Activated CD4-positive, alpha-beta T cell treated with anti-CD3 and anti-CD28 coated beads for 48 hours (primary cell): ENCODE data around the gene NDUFA11.

Experiments used
- DNase-seq: peaks from one replicate; pipeline ENCODE4 v3.0.0-alpha.2; 2020

Gene NDUFA11

DNA sequence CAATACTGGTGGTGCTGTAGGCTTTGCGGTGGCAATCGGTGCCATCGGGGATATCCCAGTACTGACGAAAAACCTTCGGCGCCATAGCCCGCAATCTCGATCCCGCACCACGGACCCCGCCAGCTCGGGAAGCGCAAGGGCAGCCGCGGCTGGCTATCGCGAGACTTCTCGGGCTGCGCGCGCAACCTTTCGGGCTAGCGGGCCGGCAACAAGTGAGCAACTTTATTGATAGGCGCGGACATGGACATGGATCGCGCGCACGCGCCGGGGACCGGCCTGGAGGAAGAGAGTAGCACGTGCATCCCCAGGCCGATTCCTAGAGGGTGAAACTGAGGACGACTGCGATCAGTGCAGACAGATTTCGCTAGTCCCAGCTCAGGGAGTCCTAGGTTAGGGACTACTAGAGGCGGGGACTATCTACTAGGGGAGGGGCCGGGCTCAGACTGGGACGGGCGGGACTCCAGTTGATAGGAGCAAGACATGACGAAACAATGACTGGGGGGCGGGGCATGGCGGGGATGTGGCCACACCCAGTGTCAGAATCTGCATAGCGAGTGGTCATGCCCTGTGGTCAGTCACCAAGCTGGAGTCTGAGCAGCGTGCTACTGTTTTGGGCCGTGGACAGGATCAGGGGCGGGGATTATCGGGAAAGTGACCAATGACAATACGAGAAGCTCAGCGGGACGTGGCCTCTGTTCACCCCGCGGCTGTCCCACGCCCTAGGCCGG lies at the start of gene NDUFA11:
TSS of gene NDUFA11 (minus strand) at position 167 of the 728 bp plus-strand sequence. CDS start at position 85, 82 bp downstream.
- DNase-seq, result peak; percentile 98

DNA sequence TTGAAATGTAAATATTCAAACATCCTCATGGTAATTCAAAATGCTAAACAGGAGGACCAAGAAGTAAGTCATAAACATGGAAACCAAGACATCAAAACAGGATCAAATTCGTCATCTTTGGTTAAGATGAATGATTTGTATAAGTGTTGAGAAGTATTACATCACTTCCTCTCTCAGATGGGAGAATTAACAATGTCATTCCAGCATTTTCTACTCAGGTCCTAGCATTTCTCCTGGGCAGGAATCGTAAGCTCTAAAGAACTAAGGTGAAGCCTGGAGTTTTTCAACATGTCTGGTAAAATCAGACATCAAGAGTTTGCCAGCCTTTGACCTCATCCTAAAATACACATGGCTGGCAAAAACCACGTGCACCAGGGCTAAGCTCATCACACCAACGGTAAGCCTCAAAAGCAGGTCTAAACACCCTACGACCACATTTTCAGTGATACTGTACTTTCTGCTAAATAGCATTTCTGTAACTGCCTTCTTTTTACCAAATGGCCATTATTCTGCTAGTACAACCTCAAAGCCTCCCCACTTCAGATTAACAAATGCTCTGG lies 49.5 kb upstream of the NDUFA11 start:
- DNase-seq, result no peak

DNA sequence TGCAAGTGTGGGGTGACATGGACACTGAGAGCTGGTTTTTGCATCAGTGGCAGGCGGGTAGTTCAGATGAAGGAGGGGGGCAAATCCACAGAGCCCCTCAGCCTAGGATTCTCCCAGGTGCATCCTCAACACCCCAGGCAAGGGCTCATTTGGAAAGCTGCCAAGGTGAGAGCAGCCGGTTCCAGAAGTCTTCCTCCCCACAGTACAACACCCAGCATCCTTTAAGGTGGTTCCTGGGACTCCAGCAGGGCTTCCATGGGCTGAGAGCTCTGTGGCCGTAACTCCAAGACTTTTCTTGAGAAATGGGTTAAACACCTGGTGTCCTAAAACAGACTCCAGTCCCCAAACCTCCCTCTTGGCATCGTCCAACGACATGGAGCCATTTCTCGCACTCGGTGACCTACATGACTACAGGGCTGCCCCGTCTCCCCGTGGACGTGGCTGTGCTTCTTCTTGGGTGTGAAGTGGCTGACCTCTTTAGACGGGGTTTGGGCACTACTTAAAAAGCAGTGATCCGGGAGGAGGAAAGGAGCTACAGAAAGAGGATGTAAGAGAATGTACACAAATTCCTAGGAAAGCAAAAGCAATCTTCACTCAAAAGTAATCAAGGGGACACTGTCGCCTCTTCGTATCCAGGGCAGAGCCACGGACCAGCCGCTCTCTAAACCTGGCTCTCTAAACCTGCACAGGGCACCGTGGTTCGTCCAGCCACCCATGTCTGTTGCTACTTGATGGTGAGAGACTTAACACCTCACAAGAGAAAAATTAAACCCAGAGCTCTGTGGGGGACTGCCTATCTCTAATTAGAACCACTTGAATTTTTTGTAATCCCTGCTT lies 48.8 kb upstream of the NDUFA11 start:
- no peak for DNase-seq

DNA sequence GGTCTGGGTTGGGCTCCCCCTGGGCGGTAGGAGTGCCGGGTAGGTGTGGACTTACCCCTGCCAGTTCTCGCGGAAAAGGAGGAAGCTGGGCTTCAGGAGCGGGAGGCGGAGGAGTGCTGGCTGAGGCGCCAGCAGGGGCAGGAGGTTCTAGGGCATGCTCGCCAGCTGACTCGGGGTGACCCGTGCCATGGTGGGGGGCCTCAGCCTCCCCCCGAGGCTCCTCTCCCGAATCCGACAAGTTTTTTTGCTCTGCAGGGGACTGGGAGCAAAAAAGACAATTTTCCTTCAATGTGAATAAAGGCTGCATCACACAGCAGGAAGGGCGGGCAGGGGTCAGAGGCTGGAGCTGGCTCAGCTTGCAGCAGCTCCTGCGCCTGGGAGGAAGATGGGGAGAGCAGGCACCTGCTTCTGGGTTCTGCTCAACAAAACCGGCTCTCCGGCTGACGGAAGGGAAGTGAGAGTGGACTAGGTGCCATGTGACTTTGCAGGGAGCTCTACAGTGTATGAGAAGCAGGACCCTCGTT lies 47.8 kb upstream of the NDUFA11 start:
- DNase-seq, result no peak

DNA sequence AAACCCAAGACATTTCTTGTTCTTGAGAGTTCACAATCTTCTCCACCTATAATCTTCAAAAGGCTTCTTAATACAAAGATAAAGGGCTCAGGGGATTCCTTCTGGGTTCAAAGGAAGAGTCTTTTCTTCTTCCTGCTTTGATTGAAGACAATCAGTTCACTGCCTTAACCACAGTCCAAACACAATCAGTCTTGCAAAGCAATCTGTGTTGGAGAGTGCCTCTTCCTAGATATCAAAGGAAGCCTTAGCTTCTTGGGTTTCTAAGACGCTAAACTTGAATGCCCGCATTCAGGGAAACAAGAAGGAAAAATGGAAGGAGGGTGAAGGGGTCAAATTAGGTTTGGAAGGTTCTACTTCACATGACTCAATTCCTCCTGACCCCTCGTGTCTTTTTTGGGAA lies 47.2 kb upstream of the NDUFA11 start:
- DNase-seq, result no peak

DNA sequence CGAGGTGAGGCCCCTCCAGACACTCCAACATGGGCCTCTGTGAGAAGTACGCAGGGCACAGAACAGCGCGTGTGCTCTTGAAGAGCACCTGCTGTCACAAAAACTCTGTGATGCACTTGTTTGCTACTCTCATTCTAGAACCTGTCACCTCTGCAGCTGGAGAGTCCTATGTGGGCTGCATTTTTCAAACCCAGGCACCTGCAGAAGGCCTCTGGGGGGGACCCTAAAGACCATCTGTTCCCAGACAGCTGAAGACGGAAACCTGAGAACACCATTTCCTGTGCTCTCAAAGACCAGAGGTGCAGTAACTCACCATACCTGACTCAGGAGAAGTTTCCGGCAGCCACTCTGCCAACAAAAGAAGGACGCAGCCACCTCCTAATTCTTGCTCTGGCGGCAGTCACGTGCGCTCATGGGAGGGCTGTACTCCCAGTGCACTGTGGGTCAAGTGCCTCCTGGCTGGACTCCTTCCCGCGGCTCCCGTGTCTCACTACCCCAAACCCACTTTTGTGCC lies 46.3 kb upstream of the NDUFA11 start:
- peak; percentile 54 for DNase-seq

DNA sequence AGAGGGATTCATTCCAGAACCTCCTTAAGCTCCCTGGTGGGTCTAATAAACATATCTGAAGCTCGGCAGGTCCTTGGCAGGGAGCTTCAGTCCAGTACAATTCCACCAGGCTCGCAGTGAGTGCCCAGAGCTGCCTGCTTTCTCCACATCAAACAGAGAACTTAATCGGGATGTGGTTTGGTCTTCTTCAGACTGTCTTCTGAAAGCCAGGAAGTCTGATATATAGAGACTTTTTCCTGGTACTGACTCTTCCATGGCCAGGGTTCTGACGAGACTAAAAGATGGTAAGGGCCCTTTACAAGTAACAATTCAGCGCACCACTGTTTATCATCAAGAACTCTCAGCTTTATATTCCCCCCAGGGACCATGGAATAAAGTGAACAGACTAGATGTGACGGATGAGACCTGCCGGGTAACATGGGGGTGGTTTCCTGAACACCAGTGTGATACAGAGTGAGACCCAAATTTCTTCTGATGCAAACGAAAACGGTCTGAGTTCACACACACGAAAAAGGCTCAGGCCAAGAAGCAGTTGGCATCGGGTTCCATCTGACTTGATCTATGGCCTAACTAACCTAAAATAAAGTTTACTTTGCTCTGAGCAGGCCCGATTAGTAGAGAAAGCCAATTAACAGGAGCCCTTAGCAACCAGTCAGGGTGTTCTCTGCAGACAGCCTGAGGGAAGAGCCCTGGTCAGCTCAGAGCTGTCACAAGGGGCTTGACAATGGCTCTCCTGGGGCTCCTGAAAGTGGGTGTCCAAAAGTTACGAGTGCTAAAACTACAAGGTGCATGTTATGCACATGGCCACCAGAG lies 45.4 kb upstream of the NDUFA11 start:
- DNase-seq, result peak; percentile 28

DNA sequence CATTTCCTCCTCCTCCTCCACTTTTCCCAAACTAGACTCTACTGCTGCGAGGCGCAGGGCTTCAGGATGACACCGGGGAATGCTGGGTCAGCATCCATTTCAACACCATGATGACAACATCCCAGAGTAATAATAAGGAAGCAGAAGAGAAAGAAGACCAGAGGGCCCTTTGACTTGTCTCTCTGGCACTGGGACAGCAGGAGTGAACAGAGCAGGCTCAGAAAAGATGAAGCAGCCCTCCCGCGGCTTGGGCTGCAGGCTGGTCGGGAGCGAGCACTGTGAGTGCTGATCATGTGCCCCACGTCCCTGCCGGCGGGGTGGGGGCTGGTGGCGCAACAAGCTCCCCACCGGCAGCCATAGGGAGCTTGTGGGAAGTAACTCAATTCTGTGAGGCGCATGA lies 43.8 kb upstream of the NDUFA11 start:
- DNase-seq, result no peak

DNA sequence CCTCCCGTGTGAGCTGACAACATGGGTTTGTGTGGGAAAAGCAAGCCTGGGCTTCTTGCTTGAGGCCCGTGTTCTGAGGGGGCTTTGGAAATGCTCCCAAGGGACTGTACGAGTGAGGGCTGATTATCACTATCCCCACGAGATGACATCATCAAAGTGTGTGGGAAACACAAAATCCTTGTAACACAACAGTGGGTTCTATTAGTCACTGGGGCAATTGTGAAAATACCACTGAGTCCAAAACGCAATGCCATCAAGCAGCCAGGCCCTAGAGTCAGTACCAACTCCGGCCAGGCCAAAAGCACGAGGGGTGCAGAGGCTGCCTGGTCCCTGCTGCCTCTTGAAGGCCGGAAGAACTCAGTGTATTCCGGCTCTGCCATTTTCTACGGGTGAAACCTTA lies 40.0 kb upstream of the NDUFA11 start:
- DNase-seq, result no peak

DNA sequence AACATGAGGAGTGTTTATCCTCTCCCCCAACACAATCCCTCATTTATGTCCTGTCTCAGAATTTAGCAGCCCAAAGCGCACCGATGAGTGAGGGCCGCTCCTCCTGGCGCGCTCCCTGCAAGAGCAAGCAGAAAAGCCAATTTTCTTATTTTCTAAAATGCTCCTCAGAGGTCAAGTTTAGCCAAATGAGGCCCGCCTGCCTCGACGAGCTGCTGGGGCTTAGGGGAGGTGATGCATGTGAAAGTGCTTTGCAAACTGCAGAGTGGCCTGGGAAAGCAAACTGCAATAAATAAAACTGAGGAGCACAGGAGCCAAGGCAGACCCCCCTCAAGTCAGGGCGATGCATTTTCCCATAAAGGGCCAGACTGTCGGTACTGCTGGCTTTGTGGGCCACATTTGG lies 39.5 kb upstream of the NDUFA11 start:
- DNase-seq, result no peak

DNA sequence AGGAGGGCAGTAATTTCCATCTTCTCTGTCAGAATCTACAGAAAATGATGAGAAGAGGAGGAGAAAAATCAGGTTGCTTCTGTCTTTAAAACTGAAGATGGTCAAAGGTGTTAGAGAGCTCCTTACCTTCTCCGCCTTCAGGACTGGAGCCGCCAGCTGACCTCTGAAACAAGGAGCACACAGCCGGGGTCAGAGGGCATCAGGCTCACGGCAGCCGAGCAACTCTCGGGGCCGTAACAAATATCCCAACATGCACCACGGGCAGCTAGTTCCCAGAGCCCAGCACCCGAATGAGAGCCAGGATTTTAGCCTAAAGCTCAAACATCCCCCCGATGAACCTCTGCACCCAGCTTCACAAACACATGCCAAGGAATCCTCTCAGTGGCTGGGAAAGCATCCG lies 38.1 kb upstream of the NDUFA11 start:
- DNase-seq, result no peak

DNA sequence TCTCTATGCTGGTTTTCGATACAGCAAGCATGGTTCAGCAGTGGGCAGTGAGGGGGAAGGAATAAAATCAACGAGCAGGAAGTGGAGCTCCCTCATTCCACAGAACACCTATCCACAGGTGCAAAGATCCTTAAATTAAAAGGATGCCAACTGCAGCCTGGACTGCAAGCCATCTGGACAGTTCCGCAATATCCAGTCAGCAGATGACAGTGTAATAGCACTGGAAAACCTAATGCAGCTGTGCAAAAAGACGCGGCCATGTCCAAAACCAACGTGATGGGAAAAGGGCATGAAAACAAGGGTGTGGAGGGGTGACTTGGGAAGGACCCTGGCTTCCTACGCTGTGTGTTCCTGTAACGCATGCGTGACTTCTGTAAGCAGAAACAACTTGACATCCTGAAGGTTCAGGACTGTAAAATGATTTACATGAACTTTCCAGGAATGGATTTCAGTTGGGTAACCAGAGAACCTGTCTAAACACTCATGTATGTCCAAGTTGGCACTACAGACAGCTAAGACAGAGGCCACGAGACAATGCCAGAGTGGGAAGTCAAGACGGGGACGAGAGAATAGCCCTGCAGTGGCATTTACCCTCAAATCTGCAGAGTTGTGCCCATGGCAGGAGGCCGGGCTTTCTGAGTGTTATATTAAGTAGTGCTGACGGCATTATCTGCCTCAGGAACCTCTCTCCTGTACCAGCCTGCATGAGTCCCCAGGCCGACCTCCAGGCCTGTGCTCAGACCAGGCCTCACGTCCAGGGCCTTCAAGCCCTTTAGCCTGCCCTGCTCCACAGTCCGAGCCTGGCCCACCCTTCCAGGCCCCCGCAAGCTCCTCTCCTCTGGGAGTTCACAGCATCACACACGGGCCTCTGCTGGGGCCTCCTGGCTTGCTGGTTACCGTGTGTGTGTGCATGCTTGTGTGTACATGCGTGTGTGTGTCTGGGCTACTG lies 36.9 kb upstream of the NDUFA11 start:
- DNase-seq, result no peak

DNA sequence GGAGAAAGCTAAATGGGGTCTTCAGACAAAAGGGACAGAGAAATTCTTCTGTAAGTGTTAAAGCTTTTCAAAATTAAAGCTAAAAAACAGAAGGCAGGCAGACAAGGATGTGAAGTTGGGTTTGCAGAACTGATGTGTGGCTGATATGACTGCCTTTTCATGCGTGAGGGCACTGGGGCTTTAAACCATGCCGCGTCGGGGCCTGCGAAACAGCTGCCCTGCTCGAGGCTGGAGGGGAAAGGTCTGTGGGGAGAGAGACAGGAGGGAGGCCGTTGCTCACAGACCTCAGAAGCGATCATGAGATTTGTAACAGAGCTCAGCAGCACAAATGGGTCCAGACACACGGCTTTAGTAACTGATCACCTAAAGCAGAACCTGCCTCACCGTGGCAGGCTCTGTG lies 34.0 kb upstream of the NDUFA11 start:
- DNase-seq, result no peak

DNA sequence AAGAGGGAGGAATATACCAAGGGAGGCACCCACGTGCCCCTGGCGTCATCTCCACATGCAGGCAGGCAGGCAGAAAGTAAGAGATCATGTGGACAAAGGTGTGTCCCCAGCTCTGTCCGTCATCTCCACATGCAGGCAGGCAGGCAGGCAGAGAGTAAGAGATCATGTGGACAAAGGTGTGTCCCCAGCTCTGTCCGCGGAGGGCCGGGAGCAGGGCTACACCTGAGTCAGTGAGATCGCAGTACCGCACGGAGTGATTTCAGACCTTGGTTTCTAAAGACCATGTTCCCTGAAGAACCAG lies 32.7 kb upstream of the NDUFA11 start:
- DNase-seq, result no peak

DNA sequence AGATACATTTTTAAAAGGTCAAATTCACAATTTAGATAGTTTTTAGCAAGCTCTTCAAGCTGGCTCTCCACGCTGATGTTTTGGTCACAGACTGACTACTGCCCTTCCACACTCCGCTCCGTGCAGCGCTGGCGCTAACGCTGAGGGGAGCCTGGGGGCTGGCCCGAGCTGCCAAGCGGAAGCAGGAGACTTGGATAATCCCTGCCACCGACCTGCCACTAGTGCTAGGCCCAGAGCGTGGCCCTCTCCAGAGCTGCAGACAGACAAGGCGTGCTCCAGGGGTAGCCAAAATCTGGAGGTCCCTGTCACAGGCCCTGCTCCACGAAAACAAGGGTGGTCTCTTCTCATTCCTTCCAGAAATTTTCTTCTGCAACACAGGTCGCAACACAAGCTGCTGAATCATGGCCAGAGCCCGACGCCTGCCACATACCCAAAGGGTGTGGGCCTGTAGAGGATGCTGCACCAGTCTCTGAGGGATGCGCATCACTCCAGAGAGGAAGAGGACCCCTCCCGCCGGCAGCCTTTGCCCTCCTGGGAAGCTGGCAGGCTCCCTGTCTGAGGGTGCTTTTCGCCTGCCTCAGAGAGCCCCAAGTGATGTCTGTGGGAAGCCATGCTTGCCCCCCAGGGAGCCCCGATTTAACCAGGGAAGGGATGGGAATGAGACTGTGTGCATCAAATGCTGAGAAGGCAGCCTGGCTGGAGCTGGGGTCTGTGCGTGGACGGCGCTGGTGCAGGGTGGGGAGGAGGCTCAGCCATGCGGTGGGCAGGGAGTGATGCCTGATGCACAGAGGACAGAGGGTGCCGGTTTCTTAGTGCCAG lies 32.1 kb upstream of the NDUFA11 start:
- DNase-seq, result no peak

DNA sequence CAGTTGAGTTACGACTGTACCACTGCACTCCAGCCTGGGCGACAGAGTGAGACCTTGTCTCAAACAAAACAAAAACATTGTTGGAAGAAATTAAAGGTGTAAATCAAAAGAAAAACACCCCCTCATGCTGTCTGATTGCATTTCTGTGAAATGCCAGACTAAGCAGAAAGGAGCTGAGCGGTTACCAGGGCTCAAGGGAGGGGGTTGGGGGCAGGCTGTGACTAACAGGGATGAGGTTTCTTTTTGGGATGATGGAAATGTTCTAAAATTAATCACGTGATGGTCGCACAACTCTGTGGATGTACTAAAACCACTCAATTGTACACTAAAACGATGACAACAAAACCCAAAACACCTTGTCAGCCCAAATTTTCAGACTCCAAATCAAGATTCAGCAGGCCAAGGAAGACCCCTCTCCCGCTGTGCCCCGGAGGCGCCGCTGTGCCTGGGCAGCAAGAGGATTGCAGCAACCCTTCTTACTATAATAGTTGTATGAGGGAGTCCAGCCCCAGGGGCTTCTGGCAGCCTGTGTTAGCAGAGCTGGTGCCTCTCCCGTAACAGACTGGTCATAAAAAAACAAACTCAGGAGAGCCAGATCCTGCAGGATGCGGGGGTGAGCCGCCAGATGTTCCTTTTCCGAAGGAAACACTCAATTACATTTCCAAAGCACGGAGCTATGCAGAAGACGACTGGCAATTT lies 31.3 kb upstream of the NDUFA11 start:
- DNase-seq, result no peak

DNA sequence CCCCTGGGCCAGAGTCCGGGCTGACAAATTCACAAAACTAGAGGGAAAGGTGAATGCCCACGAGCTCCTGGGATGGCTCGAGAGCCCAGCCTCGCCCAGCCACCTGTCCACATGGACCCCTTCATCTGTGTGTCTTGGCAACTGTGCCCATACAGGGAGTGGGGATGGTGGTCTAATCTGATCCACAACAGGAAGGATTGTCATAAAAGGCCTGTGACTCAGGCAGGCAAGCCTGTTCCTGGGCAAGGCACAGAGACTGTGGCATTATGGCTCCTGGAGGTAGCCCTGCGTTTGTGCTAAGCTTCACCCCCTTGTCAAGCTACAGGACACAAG lies 30.4 kb upstream of the NDUFA11 start:
- DNase-seq, result no peak

DNA sequence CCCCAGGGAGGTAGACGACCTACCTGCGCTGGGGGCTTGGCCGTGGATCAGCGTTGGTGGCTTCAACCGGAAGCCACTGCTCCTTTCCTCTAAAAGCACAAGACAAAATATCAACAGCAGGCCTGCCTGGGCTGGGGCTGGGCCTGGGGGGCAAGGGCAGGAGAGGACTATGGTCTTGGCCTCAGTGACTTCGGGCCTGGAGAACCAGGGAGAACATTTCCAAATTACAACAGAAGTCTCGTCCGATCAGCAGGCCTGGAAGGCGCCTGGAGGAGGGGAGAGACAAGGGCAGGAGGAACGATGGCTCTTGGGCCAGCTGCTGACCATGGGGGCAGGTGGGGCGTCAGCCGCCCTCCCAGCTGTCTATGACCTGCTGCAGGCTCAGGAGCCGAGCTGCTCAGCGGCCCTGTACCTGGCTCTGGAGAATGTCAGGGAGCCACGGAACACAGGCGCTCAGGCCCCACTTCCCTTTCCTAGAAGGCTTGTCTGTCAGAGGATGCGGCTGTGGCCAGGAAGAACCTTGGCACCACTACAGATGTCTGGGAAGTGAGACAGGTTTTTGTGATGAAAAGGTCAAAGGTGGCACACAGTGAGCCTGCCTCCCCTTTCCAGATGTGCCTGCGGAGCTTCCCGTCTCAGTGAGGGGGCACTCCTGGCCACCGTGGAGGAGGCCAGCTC lies 29.9 kb upstream of the NDUFA11 start:
- no peak for DNase-seq

DNA sequence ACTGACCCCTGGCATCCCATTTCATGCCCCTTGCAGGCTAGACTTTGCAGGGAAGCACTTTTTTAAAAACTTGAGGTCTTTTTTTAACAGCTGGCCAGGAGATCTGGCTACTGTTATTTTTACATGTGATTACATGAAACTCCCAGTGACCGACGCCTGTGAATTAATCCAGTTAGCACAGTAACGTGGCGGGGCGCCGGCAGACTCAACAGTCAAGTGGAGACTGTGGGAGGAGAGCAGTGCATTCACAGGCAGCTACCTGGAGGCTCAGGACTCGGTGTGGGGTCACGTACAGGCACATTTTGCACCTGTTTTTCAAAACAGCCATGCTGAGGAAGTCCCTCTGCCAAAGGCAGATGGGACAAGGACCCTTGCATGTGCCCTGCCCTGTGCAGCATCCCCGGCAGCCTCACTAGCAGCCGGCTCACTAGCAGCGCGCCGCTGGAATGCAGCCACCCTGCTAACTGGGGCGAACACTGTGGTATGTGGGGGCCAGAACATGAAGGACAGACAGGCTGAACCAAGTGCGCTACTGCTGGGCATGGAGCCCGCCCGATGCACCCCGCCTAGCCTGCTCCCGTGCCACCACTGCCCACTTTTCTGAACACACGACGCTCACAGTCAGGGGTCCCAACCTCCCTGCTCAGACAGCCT lies 29.1 kb upstream of the NDUFA11 start:
- no peak for DNase-seq
